OCI-M2 (cell line): ENCODE measurements around the gene FRA10AC1.

ENCODE experiments used
- DNase-seq: peaks from one replicate; lab custom pipeline; 2025; ENCODE audit not compliant: unreplicated experiment; lab: John Stamatoyannopoulos, UW

The FRA10AC1 gene

DNA sequence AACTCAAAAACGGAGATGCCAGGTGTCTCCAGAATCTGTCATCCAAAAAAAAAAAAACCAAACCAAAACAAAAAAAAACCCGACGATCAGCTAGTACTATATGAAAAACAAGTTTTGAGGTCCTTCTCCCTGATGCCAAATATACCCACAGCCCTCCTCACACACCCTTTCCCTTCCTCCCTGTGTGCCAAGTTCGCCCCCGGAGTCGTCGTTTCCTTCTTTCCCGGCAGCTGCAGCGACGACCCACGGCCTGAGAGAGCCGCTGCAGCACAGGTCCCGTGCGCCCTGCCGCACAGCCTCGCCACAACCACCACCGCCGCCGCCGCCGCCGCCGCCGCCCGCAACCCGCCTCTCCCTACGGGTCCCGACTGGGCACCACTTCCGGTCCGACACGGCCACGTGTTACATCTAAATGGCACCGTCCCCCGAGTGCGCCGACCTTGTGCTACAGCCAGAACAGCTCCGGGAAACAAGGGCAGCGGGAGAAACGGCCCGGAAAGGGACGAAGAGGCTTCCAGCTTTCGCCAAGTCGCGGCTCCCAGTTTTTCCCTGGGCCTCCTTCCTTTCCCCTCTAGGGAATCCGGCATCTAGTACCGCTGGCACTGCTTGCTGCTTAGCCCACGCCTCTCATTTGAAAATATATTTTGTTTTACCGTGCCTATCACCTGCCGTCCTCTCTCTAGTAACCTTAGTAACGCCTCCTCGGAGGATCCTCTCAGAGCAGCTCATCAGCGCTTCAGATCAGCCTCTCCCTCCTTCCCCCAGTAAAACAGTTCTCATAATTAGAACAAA is at the start of gene FRA10AC1:
FRA10AC1 (minus strand) TSS at position 383 of the 792 bp plus-strand sequence. CDS start 2,486 bp downstream, outside the sequence.
- peak; percentile 55 for DNase-seq

GRCh38 chr10:93751832-93752231 is 49.4 kb upstream of the FRA10AC1 start:
- no peak for DNase-seq

- no peak for DNase-seq
Observed at GRCh38 chr10:93751124-93751523, 48.7 kb upstream of the FRA10AC1 start.

DNA sequence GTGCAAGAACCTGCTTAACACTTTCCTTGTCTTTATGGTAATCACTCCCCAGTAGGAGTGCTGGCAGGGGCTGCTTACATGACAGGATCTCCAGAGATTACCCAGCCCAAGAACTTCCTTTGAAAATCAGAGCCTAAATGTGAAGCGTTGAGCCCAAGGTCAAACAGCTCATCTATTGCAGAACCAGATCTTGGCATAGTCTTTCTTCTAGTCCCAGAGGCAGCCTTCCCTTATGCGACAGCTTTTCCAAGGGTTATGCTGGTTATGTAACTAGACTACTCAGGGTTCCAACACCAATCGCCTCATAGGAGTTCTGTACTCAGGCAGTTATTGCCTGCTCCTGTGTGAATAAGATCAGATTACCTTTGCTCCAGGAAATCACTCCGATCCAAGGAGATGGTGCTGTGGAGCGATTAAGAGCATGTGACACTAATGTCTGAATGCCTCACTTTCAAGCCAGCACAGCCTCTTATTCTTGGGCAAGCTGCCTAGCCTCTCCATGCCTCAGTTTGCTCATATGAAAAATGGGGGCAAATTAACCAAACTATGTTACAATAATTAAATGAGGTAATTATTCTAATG is 46.9 kb upstream of the FRA10AC1 start:
- no peak for DNase-seq

DNA sequence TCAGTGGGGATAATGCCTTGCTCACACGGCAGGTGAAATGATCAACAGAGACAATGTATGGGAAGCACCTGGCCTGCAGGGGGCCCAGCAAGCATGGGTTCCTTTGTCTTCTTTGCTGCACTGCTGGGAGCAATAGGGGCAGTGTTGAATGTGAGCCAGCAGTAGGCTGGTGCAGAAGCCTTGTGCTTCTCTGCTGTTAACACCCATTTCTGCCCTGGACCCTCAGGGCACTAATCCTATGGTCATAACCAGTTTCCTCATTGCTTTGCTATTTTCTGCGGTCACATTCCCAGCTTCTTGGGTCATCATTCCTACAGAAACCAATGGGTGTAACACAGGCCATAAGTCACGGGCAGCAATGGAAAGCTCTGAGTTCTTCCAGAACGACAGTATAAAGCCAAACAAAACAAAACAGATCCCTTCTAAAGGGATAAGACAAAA is 44.5 kb upstream of the FRA10AC1 start:
- DNase-seq = no peak

GRCh38 chr10:93745408-93746065 is 43.1 kb upstream of the FRA10AC1 start:
- no peak for DNase-seq

GRCh38 chr10:93742633-93743349 is 40.4 kb upstream of the FRA10AC1 start:
- no peak for DNase-seq

DNA sequence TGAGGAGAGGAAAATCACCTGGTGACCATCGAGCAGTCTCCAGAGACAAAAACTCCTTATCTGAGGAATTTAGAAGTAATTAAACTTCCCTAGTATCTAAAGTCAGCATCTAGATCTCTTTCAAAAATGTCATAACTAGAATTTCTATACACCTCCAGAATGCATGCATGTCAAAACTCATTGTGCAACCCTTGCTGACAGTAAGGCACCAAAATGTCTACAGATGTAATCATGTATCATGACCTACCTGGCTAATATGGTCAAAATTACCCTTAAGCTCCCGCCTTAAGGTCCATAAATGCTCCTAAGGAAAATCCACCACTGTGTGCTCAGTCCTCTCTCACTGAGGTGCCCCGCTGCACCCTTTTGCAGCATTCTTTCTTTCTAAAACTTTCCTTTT is 39.0 kb upstream of the FRA10AC1 start:
- DNase-seq = no peak

GRCh38 chr10:93726024-93726423 is 23.6 kb upstream of the FRA10AC1 start:
- no peak for DNase-seq

DNA sequence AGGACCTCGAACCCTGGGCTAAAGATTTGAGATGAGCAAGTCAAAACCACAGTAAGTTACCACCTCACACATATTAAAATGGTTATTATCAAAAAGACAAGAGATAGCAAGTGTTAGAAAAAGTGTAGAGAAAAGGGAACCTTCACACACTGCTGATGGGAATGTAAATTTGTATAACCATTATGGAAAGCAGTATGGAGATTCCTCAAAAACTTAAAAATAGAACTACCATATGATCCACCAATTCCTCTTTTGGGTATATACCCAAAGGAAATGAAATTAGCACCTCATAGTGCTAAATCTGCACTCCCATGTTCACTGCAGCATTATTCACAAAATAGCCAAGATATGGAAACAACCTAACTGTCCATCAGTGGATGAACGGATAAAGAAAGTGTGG is 20.8 kb upstream of the FRA10AC1 start:
- DNase-seq = no peak

DNA sequence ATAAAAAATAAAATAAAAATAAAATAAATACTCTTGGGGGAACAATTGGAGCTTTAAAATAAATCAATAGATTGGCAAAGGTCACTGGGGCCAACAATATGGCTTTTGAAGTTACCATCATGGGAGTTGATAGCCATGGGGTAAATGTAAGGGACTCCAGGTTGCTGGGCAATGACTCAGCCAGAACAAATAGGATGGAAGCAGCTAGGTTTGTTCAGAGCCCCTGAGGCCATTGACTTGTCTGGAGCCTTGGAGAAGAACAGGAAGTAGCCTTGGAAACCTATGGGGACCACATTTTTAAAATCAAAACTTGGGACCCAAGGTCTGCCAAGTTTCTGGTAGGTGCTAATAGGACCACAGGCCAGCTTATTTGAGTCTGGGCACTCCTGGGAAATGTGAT is 20.2 kb upstream of the FRA10AC1 start:
- DNase-seq = no peak

DNA sequence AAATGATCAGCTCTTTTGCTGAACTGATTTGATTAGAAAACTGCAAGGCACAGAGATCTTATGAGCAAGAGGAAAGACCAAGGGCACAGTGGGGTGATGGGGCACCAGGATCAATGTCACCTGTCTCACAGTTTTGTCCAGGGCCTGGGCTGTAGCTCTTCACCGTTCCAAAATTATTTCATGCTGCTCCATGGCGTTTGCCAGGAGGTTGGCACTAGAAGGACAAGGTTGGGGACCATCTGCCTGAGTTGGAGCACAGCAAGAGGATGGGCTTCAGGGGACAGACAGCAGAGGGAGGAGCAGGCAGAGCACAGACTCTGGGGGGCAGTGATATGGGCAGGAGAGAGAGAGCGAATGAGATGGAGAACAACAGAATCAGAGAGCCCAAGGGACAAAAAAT is 17.5 kb upstream of the FRA10AC1 start:
- no peak for DNase-seq

- DNase-seq = no peak
Observed at GRCh38 chr10:93718937-93719725, 16.7 kb upstream of the FRA10AC1 start.

DNA sequence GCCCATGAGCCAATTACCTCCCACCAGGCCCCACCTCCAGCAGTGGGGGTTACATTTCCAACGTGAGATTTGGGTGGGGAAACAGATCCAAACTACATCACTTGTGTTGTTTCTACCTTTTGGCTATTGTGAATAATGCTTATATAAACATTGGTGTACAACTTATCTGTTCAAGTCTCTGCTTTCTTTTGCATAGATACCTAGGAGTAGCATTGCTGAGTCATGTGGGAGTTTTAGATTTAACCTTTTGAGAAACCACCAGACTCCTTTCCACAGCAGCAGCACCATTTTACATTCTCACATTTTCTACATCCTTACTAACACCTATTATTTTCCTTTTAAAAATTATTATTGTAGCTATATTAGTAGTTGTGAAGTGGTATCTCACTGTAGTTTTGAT is 14.4 kb upstream of the FRA10AC1 start:
- no peak for DNase-seq

DNA sequence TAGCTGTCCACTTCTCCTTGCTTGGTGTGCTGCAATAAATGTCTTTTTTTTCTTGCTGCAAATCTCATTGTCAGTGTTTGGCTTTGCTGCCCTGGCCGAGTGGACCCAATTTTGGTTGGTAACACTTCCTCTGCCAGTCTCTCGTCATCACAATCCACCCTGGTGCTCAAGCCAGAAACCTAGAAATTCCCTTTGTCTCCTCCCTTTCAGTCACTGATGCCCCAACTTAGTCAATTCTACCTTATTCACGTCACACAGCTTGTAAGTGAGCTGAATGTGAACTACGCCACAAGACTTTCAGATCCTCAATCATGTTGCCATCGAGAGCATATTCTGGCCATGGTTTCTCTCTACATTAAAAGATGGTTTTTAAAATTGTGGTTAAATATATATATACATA is 13.0 kb upstream of the FRA10AC1 start:
- no peak for DNase-seq

DNA sequence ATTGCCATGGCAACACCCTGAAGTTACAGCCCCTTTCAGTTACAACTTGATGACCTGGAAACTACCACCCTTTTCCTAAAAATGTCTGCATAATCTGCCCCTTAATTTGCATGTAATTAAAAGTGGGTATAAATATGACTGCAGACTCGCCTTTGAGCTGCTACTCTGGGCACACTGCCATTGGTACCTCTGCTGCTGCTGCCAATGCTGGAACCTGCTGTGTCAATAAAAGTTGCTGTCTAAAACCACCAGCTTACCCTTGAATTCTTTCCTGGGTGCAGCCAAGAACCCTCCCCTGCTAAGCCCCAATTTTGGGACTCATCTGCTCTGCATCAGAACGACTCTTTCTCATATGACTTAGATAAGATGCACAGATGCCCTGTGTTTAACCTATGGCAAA is 10.2 kb upstream of the FRA10AC1 start:
- no peak for DNase-seq

DNA sequence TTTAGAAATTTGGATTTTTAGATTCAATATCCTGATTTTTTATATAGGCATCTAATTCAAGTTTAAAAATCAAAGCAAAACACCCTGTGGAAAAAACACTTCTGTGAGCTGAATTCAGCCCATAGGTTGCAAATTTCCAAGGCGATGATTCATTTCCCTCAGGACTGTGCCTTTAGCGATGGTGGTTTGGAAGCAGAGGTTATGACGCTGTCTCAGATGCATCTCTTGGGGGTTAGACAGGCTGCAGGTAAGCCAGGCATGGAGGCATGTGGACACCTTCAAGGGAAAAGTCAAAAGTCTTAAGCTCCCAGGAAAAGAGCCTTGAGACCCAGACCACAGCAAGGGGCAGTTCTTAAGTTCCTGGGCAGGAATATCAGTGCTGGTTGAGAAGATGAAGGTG is 9.5 kb upstream of the FRA10AC1 start:
- DNase-seq = no peak

DNA sequence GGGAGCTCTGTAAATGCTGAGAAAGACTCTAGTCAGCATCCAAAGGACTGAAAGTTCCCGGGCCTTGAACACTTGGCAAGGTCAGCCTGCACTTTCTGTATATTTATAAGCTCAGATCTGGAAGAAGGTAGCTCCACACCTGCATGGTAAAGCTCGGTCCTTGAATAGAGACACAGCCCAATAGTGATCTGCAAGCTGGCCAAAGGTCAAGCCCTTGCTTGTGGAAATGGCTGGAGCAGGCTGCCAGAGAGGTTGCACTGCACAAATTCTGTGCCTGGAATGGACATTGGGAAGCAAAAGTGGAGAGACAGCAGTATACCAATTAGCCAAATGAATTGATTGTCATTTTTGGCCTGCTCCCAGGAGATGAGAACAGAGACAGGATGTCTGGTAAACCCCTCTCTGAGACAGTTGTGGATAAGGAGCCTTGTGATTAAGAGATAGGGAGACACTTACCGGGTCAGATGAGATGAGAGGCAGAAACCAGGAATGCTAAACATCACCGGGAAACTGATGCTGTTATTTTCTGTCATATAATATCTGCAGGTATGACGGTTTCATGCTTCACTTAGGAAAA is 8.0 kb upstream of the FRA10AC1 start:
- DNase-seq = no peak

GRCh38 chr10:93707623-93708022 is 5.2 kb upstream of the FRA10AC1 start:
- no peak for DNase-seq

- DNase-seq = no peak
Observed at GRCh38 chr10:93704451-93704850, 2.1 kb upstream of the FRA10AC1 start.
